ENCODE results near the gene C11orf98. TPM values are rescaled to one million over a fixed set of nuclear protein-coding genes. Genes with fewer than 3 reads are reported as not detected.

C11orf98 gene
- polyA plus RNA-seq, 1 donor from 2014 or later = 92.0 TPM

GRCh38 chr11:62656796-62657429, 8.1 kb downstream of the C11orf98 start:
- H3K36me3 ChIP-seq (ENCODE audit: insufficient read depth, low read length) = no peaks in the 10 kb centered on the region
- TF ChIP-seq RAD21 (conservative IDR thresholded peaks at IDR 0.05) (no peak), MXI1 (conservative IDR thresholded peaks at IDR 0.05; ENCODE audit: poor library complexity, severe bottlenecking) (no peak), REST (IDR thresholded peaks at IDR 0.05; ENCODE audit: borderline replicate concordance) (no peak), SMC3 (conservative IDR thresholded peaks at IDR 0.05; ENCODE audit: poor library complexity) (no peak), TAF1 (IDR thresholded peaks at IDR 0.05; ENCODE audit: low read depth) (no peak), CTCF (IDR thresholded peaks at IDR 0.05; ENCODE audit: poor library complexity, severe bottlenecking) (no peak), EZH2 (IDR thresholded peaks at IDR 0.05; ENCODE audit: borderline replicate concordance, insufficient read depth, low read length, poor library complexity, severe bottlenecking) (no peak), POLR2AphosphoS5 (IDR thresholded peaks at IDR 0.05) (no peak), EP300 (conservative IDR thresholded peaks at IDR 0.05; ENCODE audit: poor library complexity, severe bottlenecking) (no peak)
- H4K20me1 ChIP-seq (ENCODE audit: insufficient read depth) = no peaks in the 10 kb centered on the region
- no peaks in the 10 kb centered on the region for H3K9me2 ChIP-seq (ENCODE audit: insufficient read depth, low read length)
- H2AFZ ChIP-seq (ENCODE audit: low read depth, low read length) = no peak overlapping the region
- H3K4me3 ChIP-seq (ENCODE audit: low read length) = no peak overlapping the region
- no peak overlapping the region for H3K4me2 ChIP-seq (ENCODE audit: low read length)
- no peak overlapping the region for H3K27ac ChIP-seq (ENCODE audit: low read length)
- no peaks in the 10 kb centered on the region for H3K9me3 ChIP-seq (ENCODE audit: low read length)
- no peaks in the 10 kb centered on the region for H3K27me3 ChIP-seq (ENCODE audit: insufficient read depth, low read depth, low read length)
- H3F3A ChIP-seq (ENCODE audit: insufficient read depth, low read length, poor library complexity, severe bottlenecking) = no peaks in the 10 kb centered on the region
- peaks cover 10% of the 10 kb centered on the region for H3K79me2 ChIP-seq (replicated peaks; ENCODE audit: insufficient read depth, low read length)
- no peak overlapping the region for H3K9ac ChIP-seq (ENCODE audit: low read length)

DNA sequence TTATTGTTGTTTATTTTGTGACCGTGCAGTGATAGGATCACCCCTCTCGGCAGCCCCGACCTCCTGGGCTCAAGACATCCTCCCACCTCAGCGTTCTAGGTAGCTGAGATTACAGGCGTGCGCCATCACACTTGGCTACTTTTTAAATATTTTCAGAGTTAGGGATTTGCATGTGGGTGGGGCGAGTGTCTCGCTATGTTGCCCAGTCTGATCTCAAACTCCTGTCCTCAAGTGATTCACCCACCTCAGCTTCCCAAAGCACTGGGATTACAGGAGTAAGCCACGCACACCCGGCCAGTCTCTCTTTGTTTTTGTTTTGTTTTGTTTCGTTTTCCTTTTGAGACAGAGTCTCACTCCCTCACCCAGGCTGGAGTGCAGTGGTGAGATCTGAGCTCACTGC, 10.7 kb downstream of the C11orf98 start:
- Histone ChIP-seq H3K79me2 (replicated peaks; ENCODE audit: insufficient read depth, low read length) (peaks cover 17% of the 10 kb centered on the region), H3K27ac (ENCODE audit: low read length) (no peak overlapping the region), H2AFZ (ENCODE audit: low read depth, low read length) (no peak overlapping the region), H3K9me3 (ENCODE audit: low read length) (no peaks in the 10 kb centered on the region), H3F3A (ENCODE audit: insufficient read depth, low read length, poor library complexity, severe bottlenecking) (no peaks in the 10 kb centered on the region), H3K4me2 (ENCODE audit: low read length) (no peak overlapping the region), H4K20me1 (ENCODE audit: insufficient read depth) (no peaks in the 10 kb centered on the region), H3K27me3 (ENCODE audit: insufficient read depth, low read depth, low read length) (no peaks in the 10 kb centered on the region), H3K9me2 (ENCODE audit: insufficient read depth, low read length) (no peaks in the 10 kb centered on the region), H3K4me3 (ENCODE audit: low read length) (no peak overlapping the region), H3K36me3 (ENCODE audit: insufficient read depth, low read length) (no peaks in the 10 kb centered on the region), H3K9ac (ENCODE audit: low read length) (no peak overlapping the region)
- no peak for TF ChIP-seq CTCF (IDR thresholded peaks at IDR 0.05; ENCODE audit: poor library complexity, severe bottlenecking)
- no peak for TF ChIP-seq POLR2AphosphoS5 (IDR thresholded peaks at IDR 0.05)
- no peak for TF ChIP-seq SMC3 (conservative IDR thresholded peaks at IDR 0.05; ENCODE audit: poor library complexity)
- no peak for TF ChIP-seq RAD21 (conservative IDR thresholded peaks at IDR 0.05)
- TF ChIP-seq EP300 (conservative IDR thresholded peaks at IDR 0.05; ENCODE audit: poor library complexity, severe bottlenecking) = no peak
- TF ChIP-seq REST (IDR thresholded peaks at IDR 0.05; ENCODE audit: borderline replicate concordance) = no peak
- TF ChIP-seq EZH2 (IDR thresholded peaks at IDR 0.05; ENCODE audit: borderline replicate concordance, insufficient read depth, low read length, poor library complexity, severe bottlenecking) = no peak
- TF ChIP-seq MXI1 (conservative IDR thresholded peaks at IDR 0.05; ENCODE audit: poor library complexity, severe bottlenecking) = no peak
- TF ChIP-seq TAF1 (IDR thresholded peaks at IDR 0.05; ENCODE audit: low read depth) = no peak

Data from neural cell (in vitro differentiated cells).